ENCODE measurements around the gene EIF2S3. TPM values are rescaled to one million over a fixed set of nuclear protein-coding genes. Genes with fewer than 3 reads are reported as not detected.

EIF2S3 gene
- total and polyA plus RNA-seq, 10 of the 15 experiments (the other 5 are each of a cell fraction or from before 2014, with no cell fraction given) = 115 to 385 (median 201) TPM

- TF ChIP-seq STAT1 (conservative IDR thresholded peaks at IDR 0.05) = no peak; the same call in 1 of the 2 replicates
- peak; percentile 95 for TF ChIP-seq TAF1 (IDR thresholded peaks at IDR 0.05; ENCODE audit: borderline replicate concordance, low read depth, low read length)
- peak; percentile 93 for TF ChIP-seq ZNF592 (IDR thresholded peaks at IDR 0.05)
- peak; percentile 87 for TF ChIP-seq ZBTB40 (IDR thresholded peaks at IDR 0.05; ENCODE audit: borderline replicate concordance)
- no peak; the same call in 1 of the 2 replicates for TF ChIP-seq USF2 (IDR thresholded peaks at IDR 0.05; ENCODE audit: borderline replicate concordance, low read depth, low read length)
- peak; percentile 66 for TF ChIP-seq HCFC1 (IDR thresholded peaks at IDR 0.05; ENCODE audit: low read length)
- TF ChIP-seq BACH1 (IDR thresholded peaks at IDR 0.05; ENCODE audit: borderline replicate concordance) = no peak; the same call in 1 of the 2 replicates
- peak; percentile 90 for TF ChIP-seq PML (IDR thresholded peaks at IDR 0.05; ENCODE audit: low read length)
- peak; percentile 93 for TF ChIP-seq RELA (IDR thresholded peaks at IDR 0.05; ENCODE audit: borderline replicate concordance, partially characterized antibody)
- peak in 1 of 2 experiments; percentile 94; a peak in 2 of 4 replicates for TF ChIP-seq CEBPB (IDR thresholded peaks at IDR 0.05; ENCODE audit: borderline replicate concordance in 1 of 2, low read depth in 2 of 2, low read length in 2 of 2)
- TF ChIP-seq NRF1 (conservative IDR thresholded peaks at IDR 0.05; ENCODE audit: low read depth, low read length) = no peak
- 0 out of 2 replicates have a peak, but pooled peaks have one; percentile 16 for TF ChIP-seq HDGF (IDR thresholded peaks at IDR 0.05)
- no peak for TF ChIP-seq BRCA1 (IDR thresholded peaks at IDR 0.05; ENCODE audit: low read depth, low read length)
- TF ChIP-seq FOS (IDR thresholded peaks at IDR 0.05; ENCODE audit: borderline replicate concordance, extremely low read depth, insufficient read length) = no peak
- TF ChIP-seq MTA2 (IDR thresholded peaks at IDR 0.05; ENCODE audit: low read depth) = no peak
- TF ChIP-seq CBX5 (IDR thresholded peaks at IDR 0.05; ENCODE audit: low read depth) = peak; percentile 31; the same call in 1 of the 2 replicates
- no peak for TF ChIP-seq ZZZ3 (IDR thresholded peaks at IDR 0.05; ENCODE audit: control insufficient read depth, insufficient read length, low read depth)
- peak; percentile 83 for TF ChIP-seq ZBTB33 (IDR thresholded peaks at IDR 0.05)
These were observed at the start of gene EIF2S3 (continued) for GRCh38 chrX:24054182-24055042.
